Hepatocyte (in vitro differentiated cells): ENCODE data around the gene ABCD2. TPM values are rescaled to one million over a fixed set of nuclear protein-coding genes. Genes with fewer than 3 reads are reported as not detected.

Source experiments
- DNase-seq: peaks from one replicate; pipeline ENCODE4 v3.0.0-alpha.2; 2016; ENCODE audit warnings: low spot score
- H2AFZ ChIP-seq: fragments of 200-600 bp; sonication (generic); 2 replicates; pipeline ENCODE4 v1.6.0; 2016; ENCODE audit warnings: antibody characterized with exemption, mild to moderate bottlenecking
- H3K27ac ChIP-seq: fragments of 200-600 bp; sonication (generic); 2 replicates; pipeline ENCODE4 v1.5.1; 2016; ENCODE audit warnings: mild to moderate bottlenecking
- H3K27me3 ChIP-seq: fragments of 200-600 bp; sonication (generic); 2 replicates; pipeline ENCODE4 v1.6.1; 2016
- H3K36me3 ChIP-seq: fragments of 200-600 bp; sonication (generic); replicated peaks from 2 replicates; pipeline ENCODE4 v1.5.1; 2016; ENCODE audit warnings: low read depth; ENCODE audit not compliant: insufficient read depth
- H3K4me1 ChIP-seq: fragments of 200-600 bp; sonication (generic); 2 replicates; pipeline ENCODE4 v1.5.1; 2016; ENCODE audit warnings: mild to moderate bottlenecking, moderate library complexity; ENCODE audit not compliant: insufficient read depth
- H3K4me2 ChIP-seq: fragments of 200-600 bp; sonication (generic); 2 replicates; pipeline ENCODE4 v1.6.0; 2016
- H3K4me3 ChIP-seq: fragments of 200-600 bp; sonication (generic); 2 replicates; pipeline ENCODE4 v1.5.1; 2016; ENCODE audit warnings: mild to moderate bottlenecking
- H3K79me2 ChIP-seq: fragments of 200-600 bp; sonication (generic); 2 replicates; pipeline ENCODE4 v1.6.0; 2017; ENCODE audit warnings: mild to moderate bottlenecking
- H3K9me2 ChIP-seq: fragments of 200-600 bp; sonication (generic); replicated peaks from 2 replicates; pipeline ENCODE4 v1.6.0; 2017; ENCODE audit warnings: mild to moderate bottlenecking; ENCODE audit not compliant: insufficient read depth
- H3K9me3 ChIP-seq: fragments of 200-600 bp; sonication (generic); 2 replicates; pipeline ENCODE4 v1.5.1; 2016; ENCODE audit warnings: low read depth, mild to moderate bottlenecking
- H4K20me1 ChIP-seq: fragments of 200-600 bp; sonication (generic); 2 replicates; pipeline ENCODE4 v1.6.0; 2016; ENCODE audit warnings: mild to moderate bottlenecking; ENCODE audit not compliant: insufficient read depth, poor library complexity, severe bottlenecking
- CTCF ChIP-seq: fragments of 200-600 bp; sonication (generic); IDR thresholded peaks from 2 replicates; pipeline ENCODE4 v1.5.1; 2016; ENCODE audit warnings: antibody characterized with exemption, mild to moderate bottlenecking; ENCODE audit not compliant: poor library complexity
- EZH2 ChIP-seq: fragments of 200-600 bp; sonication (generic); IDR thresholded peaks from 2 replicates; pipeline ENCODE4 v1.6.1; 2016; ENCODE audit warnings: antibody characterized with exemption, mild to moderate bottlenecking, borderline replicate concordance
- EZH2phosphoT487 ChIP-seq: fragments of 200-600 bp; sonication (generic); IDR thresholded peaks from one replicate; pipeline ENCODE4 v1.6.1; 2018; ENCODE audit warnings: antibody characterized with exemption, mild to moderate bottlenecking, low read depth, moderate library complexity; ENCODE audit not compliant: unreplicated experiment, severe bottlenecking
- WGBS: methylation state at CpG from one replicate; pipeline ENCODE4 v1.1.6; 2016; ENCODE audit warnings: low lambda C conversion rate; ENCODE audit errors: missing lambda C conversion rate; 5-methylcytosine and 5-hydroxymethylcytosine counted together
- polyA plus RNA-seq: library from polyadenylated mRNA; unstranded; fragments of >200 nt; fragmentation: Nextera tagmentation; extraction: Ambion mirVana; gene quantifications from 2 replicates; pipeline ENCODE4 v1.2.1, GENCODE V29; 2016
- total RNA-seq: library from RNA; depleted of rRNA; stranded (reverse); fragments of >200 nt; gene quantifications from 2 replicates; pipeline ENCODE4 v1.2.3, GENCODE V29; 2014

Gene ABCD2
- total and polyA plus RNA-seq, 2 experiments from 2014 or later: 0.17 to 0.19 TPM

DNA sequence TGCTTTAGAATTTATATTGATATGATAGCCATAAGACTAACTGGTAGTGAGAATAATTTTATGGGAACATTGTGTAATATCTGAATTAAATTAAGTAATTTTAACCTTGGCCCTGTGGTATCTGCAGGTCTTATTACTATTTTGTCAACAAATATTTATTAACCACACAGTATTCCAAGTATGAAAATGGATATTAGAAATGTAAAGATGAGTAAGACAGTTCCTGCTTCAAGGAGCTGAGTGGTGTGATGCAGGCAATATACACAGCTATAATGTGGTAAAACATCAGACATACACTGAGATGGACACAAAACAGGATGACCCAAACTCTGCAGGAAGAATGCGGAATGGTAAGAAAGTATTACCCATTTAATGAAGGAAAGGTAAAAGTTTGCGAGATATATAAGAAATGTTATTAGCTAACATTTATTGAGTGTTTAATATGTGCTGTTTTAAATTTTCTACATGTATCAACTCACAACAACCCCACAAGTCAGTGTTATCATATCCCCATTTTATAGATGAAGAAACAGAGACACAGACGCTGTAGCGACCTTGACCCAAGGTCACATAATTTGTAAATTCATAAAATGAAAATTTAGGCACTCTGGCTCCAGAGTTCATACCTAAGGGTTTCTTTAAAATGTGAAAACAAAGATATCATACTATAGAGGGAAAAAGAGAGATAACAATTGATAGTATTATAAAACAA, 12.7 kb downstream of the ABCD2 start:
- H3K9me3 ChIP-seq: no peaks in the 10 kb centered on the region
- no peak overlapping the region for H3K27ac ChIP-seq
- no peaks in the 10 kb centered on the region for H3K36me3 ChIP-seq
- H3K9me2 ChIP-seq: no peaks in the 10 kb centered on the region
- H3K4me2 ChIP-seq: no peak overlapping the region
- no peaks in the 10 kb centered on the region for H3K4me1 ChIP-seq
- no peak for DNase-seq
- H3K4me3 ChIP-seq: no peak overlapping the region
- TF ChIP-seq EZH2phosphoT487 (no peak), EZH2 (no peak), CTCF (no peak)
- no peaks in the 10 kb centered on the region for H3K79me2 ChIP-seq
- 96% methylated on average over 4 of the region's 4 CpGs for WGBS
- H4K20me1 ChIP-seq: no peaks in the 10 kb centered on the region
- H2AFZ ChIP-seq: no peak overlapping the region
- no peaks in the 10 kb centered on the region for H3K27me3 ChIP-seq

GRCh38 chr12:39605996-39606395, 13.6 kb downstream of the ABCD2 start:
- H3K4me2 ChIP-seq: no peak overlapping the region
- DNase-seq: no peak

GRCh38 chr12:39605501-39605900, 14.1 kb downstream of the ABCD2 start:
- DNase-seq: no peak
- no peak overlapping the region for H3K4me3 ChIP-seq
- no peak overlapping the region for H3K4me2 ChIP-seq
- no peaks in the 10 kb centered on the region for H3K36me3 ChIP-seq
- TF ChIP-seq EZH2 (no peak), EZH2phosphoT487 (no peak), CTCF (no peak)
- no peaks in the 10 kb centered on the region for H3K9me3 ChIP-seq
- H4K20me1 ChIP-seq: no peaks in the 10 kb centered on the region
- H3K4me1 ChIP-seq: no peaks in the 10 kb centered on the region
- 92% methylated on average over 1 of the region's 1 CpG for WGBS
- H2AFZ ChIP-seq: no peak overlapping the region
- H3K9me2 ChIP-seq: no peaks in the 10 kb centered on the region
- no peaks in the 10 kb centered on the region for H3K27me3 ChIP-seq
- no peaks in the 10 kb centered on the region for H3K79me2 ChIP-seq
- H3K27ac ChIP-seq: no peak overlapping the region

More at GRCh38 chr12:39605996-39606395, 13.6 kb downstream of the ABCD2 start:
- H3K4me3 ChIP-seq: no peak overlapping the region
- 43% methylated on average over 3 of the region's 3 CpGs for WGBS
- TF ChIP-seq CTCF (no peak), EZH2phosphoT487 (no peak), EZH2 (no peak)
- no peak overlapping the region for H3K27ac ChIP-seq
- no peaks in the 10 kb centered on the region for H3K79me2 ChIP-seq
- H3K4me1 ChIP-seq: no peaks in the 10 kb centered on the region
- no peak overlapping the region for H2AFZ ChIP-seq
- H3K27me3 ChIP-seq: no peaks in the 10 kb centered on the region
- no peaks in the 10 kb centered on the region for H3K36me3 ChIP-seq
- no peaks in the 10 kb centered on the region for H3K9me3 ChIP-seq
- no peaks in the 10 kb centered on the region for H4K20me1 ChIP-seq
- no peaks in the 10 kb centered on the region for H3K9me2 ChIP-seq
